Measurements from ENCODE around the gene SLC8A1. TPM values are rescaled to one million over a fixed set of nuclear protein-coding genes. Genes with fewer than 3 reads are reported as not detected.

Gene SLC8A1
- total RNA-seq, 1 experiment from 2014 or later, result 1.7 TPM

- Histone ChIP-seq H3K27me3 (ENCODE audit: control insufficient read depth, insufficient read depth, low read length) (no peaks in the 10 kb centered on the region), H3K36me3 (replicated peaks; ENCODE audit: control insufficient read depth, insufficient read depth, low read length) (no peaks in the 10 kb centered on the region), H3K4me3 (ENCODE audit: insufficient read depth, low read depth, low read length) (no peak overlapping the region)
- DNase-seq, result no peak
These were observed 162.0 kb downstream of the SLC8A1 start for GRCh38 chr2:40289771-40290404.

GRCh38 chr2:40287773-40288172, 164.1 kb downstream of the SLC8A1 start:
- H3K36me3 ChIP-seq (replicated peaks; ENCODE audit: control insufficient read depth, insufficient read depth, low read length), result no peaks in the 10 kb centered on the region
- no peak overlapping the region for H3K4me3 ChIP-seq (ENCODE audit: insufficient read depth, low read depth, low read length)
- H3K27me3 ChIP-seq (ENCODE audit: control insufficient read depth, insufficient read depth, low read length), result no peaks in the 10 kb centered on the region
- no peak for DNase-seq

GRCh38 chr2:40287195-40287594, 164.7 kb downstream of the SLC8A1 start:
- H3K4me3 ChIP-seq (ENCODE audit: insufficient read depth, low read depth, low read length), result no peak overlapping the region
- DNase-seq, result no peak
- H3K27me3 ChIP-seq (ENCODE audit: control insufficient read depth, insufficient read depth, low read length), result no peaks in the 10 kb centered on the region
- H3K36me3 ChIP-seq (replicated peaks; ENCODE audit: control insufficient read depth, insufficient read depth, low read length), result no peaks in the 10 kb centered on the region

GRCh38 chr2:40286721-40287120, 165.2 kb downstream of the SLC8A1 start:
- no peak for DNase-seq
- Histone ChIP-seq H3K36me3 (replicated peaks; ENCODE audit: control insufficient read depth, insufficient read depth, low read length) (no peaks in the 10 kb centered on the region), H3K4me3 (ENCODE audit: insufficient read depth, low read depth, low read length) (no peak overlapping the region), H3K27me3 (ENCODE audit: control insufficient read depth, insufficient read depth, low read length) (no peaks in the 10 kb centered on the region)

GRCh38 chr2:40285391-40285790, 166.5 kb downstream of the SLC8A1 start:
- no peak overlapping the region for H3K4me3 ChIP-seq (ENCODE audit: insufficient read depth, low read depth, low read length)

GRCh38 chr2:40284797-40285196, 167.1 kb downstream of the SLC8A1 start:
- DNase-seq, result no peak
- Histone ChIP-seq H3K27me3 (ENCODE audit: control insufficient read depth, insufficient read depth, low read length) (no peaks in the 10 kb centered on the region), H3K36me3 (replicated peaks; ENCODE audit: control insufficient read depth, insufficient read depth, low read length) (no peaks in the 10 kb centered on the region), H3K4me3 (ENCODE audit: insufficient read depth, low read depth, low read length) (no peak overlapping the region)

More at GRCh38 chr2:40285391-40285790, 166.5 kb downstream of the SLC8A1 start:
- Histone ChIP-seq H3K36me3 (replicated peaks; ENCODE audit: control insufficient read depth, insufficient read depth, low read length) (no peaks in the 10 kb centered on the region), H3K27me3 (ENCODE audit: control insufficient read depth, insufficient read depth, low read length) (no peaks in the 10 kb centered on the region)
- DNase-seq, result no peak

- H3K27me3 ChIP-seq (ENCODE audit: control insufficient read depth, insufficient read depth, low read length), result no peaks in the 10 kb centered on the region
- no peak for DNase-seq
- H3K4me3 ChIP-seq (ENCODE audit: insufficient read depth, low read depth, low read length), result no peak overlapping the region
- no peaks in the 10 kb centered on the region for H3K36me3 ChIP-seq (replicated peaks; ENCODE audit: control insufficient read depth, insufficient read depth, low read length)
These were observed 168.6 kb downstream of the SLC8A1 start for GRCh38 chr2:40283111-40283909.

GRCh38 chr2:40282428-40282827, 169.5 kb downstream of the SLC8A1 start:
- no peak for DNase-seq
- H3K27me3 ChIP-seq (ENCODE audit: control insufficient read depth, insufficient read depth, low read length), result no peaks in the 10 kb centered on the region
- no peaks in the 10 kb centered on the region for H3K36me3 ChIP-seq (replicated peaks; ENCODE audit: control insufficient read depth, insufficient read depth, low read length)
- no peak overlapping the region for H3K4me3 ChIP-seq (ENCODE audit: insufficient read depth, low read depth, low read length)

GRCh38 chr2:40281021-40281940, 170.6 kb downstream of the SLC8A1 start:
- H3K27me3 ChIP-seq (ENCODE audit: control insufficient read depth, insufficient read depth, low read length), result no peaks in the 10 kb centered on the region
- no peak overlapping the region for H3K4me3 ChIP-seq (ENCODE audit: insufficient read depth, low read depth, low read length)
- DNase-seq, result no peak
- no peaks in the 10 kb centered on the region for H3K36me3 ChIP-seq (replicated peaks; ENCODE audit: control insufficient read depth, insufficient read depth, low read length)

- no peaks in the 10 kb centered on the region for H3K27me3 ChIP-seq (ENCODE audit: control insufficient read depth, insufficient read depth, low read length)
- no peak overlapping the region for H3K4me3 ChIP-seq (ENCODE audit: insufficient read depth, low read depth, low read length)
- H3K36me3 ChIP-seq (replicated peaks; ENCODE audit: control insufficient read depth, insufficient read depth, low read length), result no peaks in the 10 kb centered on the region
- no peak for DNase-seq
These were observed 172.4 kb downstream of the SLC8A1 start for GRCh38 chr2:40279482-40279881.

GRCh38 chr2:40279001-40279400, 172.9 kb downstream of the SLC8A1 start:
- Histone ChIP-seq H3K27me3 (ENCODE audit: control insufficient read depth, insufficient read depth, low read length) (no peaks in the 10 kb centered on the region), H3K36me3 (replicated peaks; ENCODE audit: control insufficient read depth, insufficient read depth, low read length) (no peaks in the 10 kb centered on the region), H3K4me3 (ENCODE audit: insufficient read depth, low read depth, low read length) (no peak overlapping the region)
- no peak for DNase-seq

- H3K36me3 ChIP-seq (replicated peaks; ENCODE audit: control insufficient read depth, insufficient read depth, low read length), result no peaks in the 10 kb centered on the region
- H3K4me3 ChIP-seq (ENCODE audit: insufficient read depth, low read depth, low read length), result no peak overlapping the region
- no peaks in the 10 kb centered on the region for H3K27me3 ChIP-seq (ENCODE audit: control insufficient read depth, insufficient read depth, low read length)
- no peak for DNase-seq
These were observed 175.8 kb downstream of the SLC8A1 start for GRCh38 chr2:40276076-40276475.

- no peaks in the 10 kb centered on the region for H3K36me3 ChIP-seq (replicated peaks; ENCODE audit: control insufficient read depth, insufficient read depth, low read length)
- no peak overlapping the region for H3K4me3 ChIP-seq (ENCODE audit: insufficient read depth, low read depth, low read length)
- DNase-seq, result no peak
- no peaks in the 10 kb centered on the region for H3K27me3 ChIP-seq (ENCODE audit: control insufficient read depth, insufficient read depth, low read length)
These were observed 177.6 kb downstream of the SLC8A1 start for GRCh38 chr2:40274270-40274669.

GRCh38 chr2:40273734-40274182, 178.1 kb downstream of the SLC8A1 start:
- Histone ChIP-seq H3K4me3 (ENCODE audit: insufficient read depth, low read depth, low read length) (no peak overlapping the region), H3K27me3 (ENCODE audit: control insufficient read depth, insufficient read depth, low read length) (no peaks in the 10 kb centered on the region), H3K36me3 (replicated peaks; ENCODE audit: control insufficient read depth, insufficient read depth, low read length) (no peaks in the 10 kb centered on the region)
- no peak for DNase-seq

Data from H7 (cell line).